Central memory CD8-positive, alpha-beta T cell (primary cell): ENCODE data around the gene CNNM1.

Experiments used
- ATAC-seq: fragments of 150-1000 bp; cut with Tn5 transposase; replicated peaks from 2 replicates; pipeline ENCODE4 v1.10.0; 2022; ENCODE audit warnings: mild to moderate bottlenecking, moderate FRiP score, moderate number of reproducible peaks; ENCODE audit not compliant: poor library complexity, severe bottlenecking; ENCODE audit errors: extremely low read depth
- DNase-seq, 2 donors: peaks; one replicate each; pipeline ENCODE4 v3.0.0; 2021; ENCODE audit warnings: low spot score in 2 of 2
- H3K27ac Mint-ChIP-seq: one replicate; pipeline ENCODE4 v1.8.0; 2022; ENCODE audit warnings: low read depth, mild to moderate bottlenecking, moderate library complexity, mixed read lengths
- H3K27me3 Mint-ChIP-seq: one replicate; pipeline ENCODE4 v1.8.0; 2022; ENCODE audit warnings: mixed read lengths
- H3K36me3 Mint-ChIP-seq: one replicate; pipeline ENCODE4 v1.8.0; 2022; ENCODE audit warnings: mild to moderate bottlenecking, moderate library complexity, mixed read lengths; ENCODE audit not compliant: insufficient read depth
- H3K4me1 Mint-ChIP-seq: one replicate; pipeline ENCODE4 v1.8.0; 2022; ENCODE audit warnings: mixed read lengths
- H3K4me3 Mint-ChIP-seq: one replicate; pipeline ENCODE4 v1.8.0; 2022; ENCODE audit warnings: mild to moderate bottlenecking, moderate library complexity, mixed read lengths
- H3K9me3 Mint-ChIP-seq: one replicate; pipeline ENCODE4 v1.8.0; 2022; ENCODE audit warnings: mixed read lengths

The CNNM1 gene

GRCh38 chr10:99365736-99366135 is 36.6 kb downstream of the CNNM1 start:
- no peaks in the 10 kb centered on the region for H3K4me1 Mint-ChIP-seq

GRCh38 chr10:99366666-99367065 is 37.5 kb downstream of the CNNM1 start:
- peaks cover 6% of the 10 kb centered on the region for H3K4me1 Mint-ChIP-seq
- H3K36me3 Mint-ChIP-seq, result no peaks in the 10 kb centered on the region
- H3K9me3 Mint-ChIP-seq, result no peaks in the 10 kb centered on the region
- H3K4me3 Mint-ChIP-seq, result no peak overlapping the region
- H3K27ac Mint-ChIP-seq, result no peak overlapping the region
- H3K27me3 Mint-ChIP-seq, result peaks cover 67% of the 10 kb centered on the region
- DNase-seq (no peak), ATAC-seq (no peak)

More at GRCh38 chr10:99365736-99366135, 36.6 kb downstream of the CNNM1 start:
- DNase-seq (no peak), ATAC-seq (no peak)
- Mint-ChIP-seq H3K36me3 (no peaks in the 10 kb centered on the region), H3K27ac (no peak overlapping the region), H3K4me3 (no peak overlapping the region), H3K27me3 (peaks cover 58% of the 10 kb centered on the region), H3K9me3 (no peaks in the 10 kb centered on the region)

DNA sequence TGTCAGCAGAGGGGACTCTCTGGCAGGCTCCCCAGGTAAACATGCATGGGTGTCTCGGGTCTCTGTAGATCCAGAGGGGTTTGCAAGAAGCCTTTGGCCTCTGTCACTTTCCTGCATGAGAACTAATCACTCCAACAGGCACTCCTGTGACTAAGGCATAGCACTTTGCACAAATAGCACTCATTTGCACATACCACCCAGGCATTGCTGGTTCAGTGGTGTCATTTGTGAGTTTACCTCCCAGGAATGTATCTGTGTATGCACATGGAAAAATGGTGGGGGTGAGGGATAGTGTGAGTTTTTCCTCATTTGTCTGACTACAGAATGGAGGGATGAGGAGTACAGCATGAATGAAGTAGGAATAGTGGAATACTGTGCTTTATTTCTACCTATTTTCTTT is 39.5 kb downstream of the CNNM1 start:
- Mint-ChIP-seq H3K4me1 (peaks cover 6% of the 10 kb centered on the region), H3K27ac (no peak overlapping the region), H3K4me3 (no peak overlapping the region), H3K27me3 (peaks cover 87% of the 10 kb centered on the region), H3K9me3 (no peaks in the 10 kb centered on the region), H3K36me3 (no peaks in the 10 kb centered on the region)
- no peak for ATAC-seq
- no peak for DNase-seq

DNA sequence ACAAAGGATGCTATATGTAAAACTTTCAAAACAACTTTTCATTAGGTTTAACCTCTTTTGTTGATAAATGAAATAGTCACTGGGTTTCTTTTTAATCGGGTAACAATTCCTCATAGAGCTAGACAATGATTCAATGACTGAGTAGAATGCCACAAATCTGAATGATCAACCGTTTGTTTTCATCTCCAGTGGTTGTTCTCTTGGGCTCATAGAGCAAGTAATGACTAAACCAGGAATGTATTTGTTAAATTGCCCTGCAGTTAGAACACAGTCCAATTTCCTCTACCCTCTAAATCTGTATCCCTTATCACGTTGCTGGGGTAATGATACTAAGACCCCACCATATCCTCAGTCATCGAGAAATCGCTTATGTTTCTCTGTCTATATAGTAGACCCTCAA is 40.0 kb downstream of the CNNM1 start:
- Mint-ChIP-seq H3K4me3 (no peak overlapping the region), H3K27ac (no peak overlapping the region), H3K9me3 (no peaks in the 10 kb centered on the region), H3K36me3 (no peaks in the 10 kb centered on the region), H3K27me3 (peaks cover 92% of the 10 kb centered on the region), H3K4me1 (peaks cover 6% of the 10 kb centered on the region)
- DNase-seq (no peak), ATAC-seq (no peak)

DNA sequence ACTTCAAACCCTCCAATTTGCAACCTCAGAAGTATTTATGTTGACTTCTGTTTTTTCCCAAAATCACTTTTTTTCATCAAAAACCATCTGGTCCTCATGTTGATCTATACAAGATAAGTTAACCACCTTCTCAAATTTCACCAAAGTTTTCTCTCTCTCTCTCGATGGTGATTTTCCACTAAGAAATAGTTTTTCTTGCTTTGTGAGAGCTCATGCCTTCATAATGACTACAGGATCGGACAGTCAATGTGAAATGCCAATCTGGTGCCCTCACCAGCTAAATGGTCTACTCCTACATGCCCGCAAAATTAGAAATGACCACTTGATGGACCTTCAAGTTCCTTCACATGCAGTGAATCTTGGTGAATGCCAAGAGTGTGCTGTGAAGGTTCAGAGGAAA is 40.4 kb downstream of the CNNM1 start:
- no peaks in the 10 kb centered on the region for H3K36me3 Mint-ChIP-seq
- no peak overlapping the region for H3K4me3 Mint-ChIP-seq
- no peaks in the 10 kb centered on the region for H3K9me3 Mint-ChIP-seq
- no peak for ATAC-seq
- no peak overlapping the region for H3K27ac Mint-ChIP-seq
- H3K4me1 Mint-ChIP-seq, result peaks cover 6% of the 10 kb centered on the region
- H3K27me3 Mint-ChIP-seq, result peaks cover 96% of the 10 kb centered on the region
- DNase-seq, result no peak

DNA sequence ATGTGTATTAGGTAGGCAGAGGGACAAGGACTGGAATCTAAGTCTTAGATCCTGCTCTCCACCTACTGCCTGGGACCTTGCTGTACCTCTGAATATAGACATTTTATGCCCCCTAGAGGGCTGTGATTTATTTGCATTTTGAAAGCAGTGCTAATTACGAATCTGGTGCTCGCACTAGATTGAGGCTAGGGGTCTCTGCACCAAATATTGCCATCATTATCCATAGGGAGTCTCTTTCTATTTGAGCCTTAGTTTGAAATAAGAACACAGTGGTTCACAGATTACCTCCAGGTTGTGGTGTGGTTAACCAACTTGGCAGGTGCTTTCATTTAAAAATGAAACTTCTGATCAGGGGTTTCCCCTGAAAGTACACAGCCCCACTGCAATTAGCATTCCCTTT is 41.8 kb downstream of the CNNM1 start:
- H3K4me3 Mint-ChIP-seq, result no peak overlapping the region
- no peak for DNase-seq
- no peaks in the 10 kb centered on the region for H3K36me3 Mint-ChIP-seq
- H3K27me3 Mint-ChIP-seq, result peaks cover 81% of the 10 kb centered on the region
- peaks cover 6% of the 10 kb centered on the region for H3K4me1 Mint-ChIP-seq
- ATAC-seq, result no peak
- H3K9me3 Mint-ChIP-seq, result no peaks in the 10 kb centered on the region
- H3K27ac Mint-ChIP-seq, result no peak overlapping the region

- Mint-ChIP-seq H3K9me3 (no peaks in the 10 kb centered on the region), H3K27ac (no peak overlapping the region), H3K36me3 (no peaks in the 10 kb centered on the region), H3K4me1 (peaks cover 6% of the 10 kb centered on the region), H3K27me3 (peaks cover 64% of the 10 kb centered on the region), H3K4me3 (no peak overlapping the region)
- DNase-seq (no peak), ATAC-seq (no peak)
Measured at GRCh38 chr10:99372546-99373271, 43.6 kb downstream of the CNNM1 start.

DNA sequence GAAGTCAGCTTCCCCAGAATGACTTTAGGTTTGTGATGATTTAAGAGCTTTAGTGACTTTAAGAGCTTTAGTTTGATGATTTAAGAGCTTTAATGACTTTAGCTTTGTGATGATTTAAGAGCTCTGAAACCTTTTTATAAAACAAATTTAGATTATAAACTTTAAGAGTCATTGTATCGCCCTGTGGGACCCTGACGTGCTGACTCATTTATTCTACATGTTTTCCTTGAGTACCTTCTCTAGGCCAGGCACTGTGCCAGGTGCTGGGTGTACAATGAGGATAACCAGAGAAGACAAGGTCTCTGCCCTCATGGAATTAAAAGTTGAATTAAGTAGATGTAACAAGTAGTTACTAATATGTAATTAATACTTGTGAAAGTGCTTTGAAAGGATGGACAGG is 45.4 kb downstream of the CNNM1 start:
- no peaks in the 10 kb centered on the region for H3K9me3 Mint-ChIP-seq
- DNase-seq, result no peak
- H3K4me3 Mint-ChIP-seq, result no peak overlapping the region
- no peak for ATAC-seq
- peaks cover 6% of the 10 kb centered on the region for H3K4me1 Mint-ChIP-seq
- no peaks in the 10 kb centered on the region for H3K36me3 Mint-ChIP-seq
- H3K27me3 Mint-ChIP-seq, result peaks cover 61% of the 10 kb centered on the region
- H3K27ac Mint-ChIP-seq, result no peak overlapping the region

GRCh38 chr10:99374972-99375371 is 45.8 kb downstream of the CNNM1 start:
- H3K27me3 Mint-ChIP-seq, result peaks cover 56% of the 10 kb centered on the region
- no peak overlapping the region for H3K4me3 Mint-ChIP-seq
- ATAC-seq, result no peak
- H3K27ac Mint-ChIP-seq, result no peak overlapping the region
- no peaks in the 10 kb centered on the region for H3K36me3 Mint-ChIP-seq
- H3K9me3 Mint-ChIP-seq, result no peaks in the 10 kb centered on the region
- DNase-seq, result no peak
- H3K4me1 Mint-ChIP-seq, result peaks cover 6% of the 10 kb centered on the region

DNA sequence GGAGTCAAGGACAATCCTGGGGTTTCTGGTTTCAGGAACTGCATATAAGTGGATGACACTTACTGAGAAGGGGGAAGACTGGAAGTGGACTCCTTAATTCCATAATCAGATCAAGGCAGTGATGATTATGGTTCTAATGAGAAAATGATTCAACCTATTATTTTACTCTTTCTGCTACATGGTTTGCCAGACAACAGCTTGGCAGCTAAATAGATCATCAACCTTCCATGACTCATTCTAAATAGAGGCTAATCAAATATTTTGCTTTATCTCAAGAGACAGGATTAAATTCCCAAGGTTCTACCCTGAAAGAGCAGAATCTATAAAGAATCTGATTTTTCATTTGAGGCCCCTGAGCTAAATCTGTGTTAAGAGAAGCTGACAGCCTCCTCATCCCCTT is 46.3 kb downstream of the CNNM1 start:
- H3K9me3 Mint-ChIP-seq, result no peaks in the 10 kb centered on the region

DNA sequence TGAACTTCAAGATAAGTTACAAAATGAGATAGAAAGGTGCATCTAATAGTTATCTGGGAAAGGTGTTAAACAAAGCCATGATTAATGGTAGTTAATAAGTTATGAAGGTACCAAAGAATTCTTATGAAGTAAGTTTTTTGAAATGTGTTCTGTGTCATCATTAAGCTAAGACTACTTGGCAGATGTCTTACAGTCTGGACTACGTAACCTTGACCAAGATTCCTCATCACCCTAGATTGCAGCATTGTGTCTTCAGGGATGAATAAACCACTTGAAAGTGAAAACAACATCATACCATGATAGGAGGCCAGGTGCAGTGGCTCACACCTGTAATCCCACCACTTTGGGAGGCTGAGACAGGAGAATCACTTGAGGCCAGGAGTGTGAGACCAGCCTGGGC is 53.0 kb downstream of the CNNM1 start:
- Mint-ChIP-seq H3K9me3 (no peaks in the 10 kb centered on the region), H3K4me3 (no peak overlapping the region), H3K27me3 (peaks cover 43% of the 10 kb centered on the region), H3K27ac (no peak overlapping the region), H3K36me3 (no peaks in the 10 kb centered on the region), H3K4me1 (no peaks in the 10 kb centered on the region)
- ATAC-seq, result no peak
- no peak for DNase-seq

More for the DNA sequence above, 46.3 kb downstream of the CNNM1 start:
- Mint-ChIP-seq H3K27me3 (peaks cover 55% of the 10 kb centered on the region), H3K27ac (no peak overlapping the region), H3K4me3 (no peak overlapping the region), H3K4me1 (peaks cover 6% of the 10 kb centered on the region), H3K36me3 (no peaks in the 10 kb centered on the region)
- ATAC-seq, result no peak
- no peak for DNase-seq

GRCh38 chr10:99387071-99387470 is 57.9 kb downstream of the CNNM1 start:
- ATAC-seq, result no peak
- Mint-ChIP-seq H3K4me3 (no peak overlapping the region), H3K27ac (no peak overlapping the region), H3K4me1 (no peaks in the 10 kb centered on the region), H3K27me3 (peaks cover 34% of the 10 kb centered on the region), H3K36me3 (peaks cover 1% of the 10 kb centered on the region), H3K9me3 (no peaks in the 10 kb centered on the region)
- DNase-seq, result no peak

- DNase-seq (no peak), ATAC-seq (no peak)
- no peaks in the 10 kb centered on the region for H3K9me3 Mint-ChIP-seq
- H3K4me3 Mint-ChIP-seq, result no peak overlapping the region
- peaks cover 34% of the 10 kb centered on the region for H3K27me3 Mint-ChIP-seq
- no peak overlapping the region for H3K27ac Mint-ChIP-seq
- H3K4me1 Mint-ChIP-seq, result peaks cover 2% of the 10 kb centered on the region
- H3K36me3 Mint-ChIP-seq, result peaks cover 1% of the 10 kb centered on the region
Measured at GRCh38 chr10:99387541-99387940, 58.4 kb downstream of the CNNM1 start.
